ENCODE data around the gene LPXN.

GRCh38 chr11:58567889-58568512 lies 7.7 kb downstream of the LPXN start:
- TF ChIP-seq EZH2phosphoT487 (IDR thresholded peaks at IDR 0.05; ENCODE audit: borderline replicate concordance) (no peak), CTCF (conservative IDR thresholded peaks at IDR 0.05; ENCODE audit: low read length) (peak; percentile 94)
